NCI-H146 treated with DMSO at 0.1 percent for 48 hours (cell line): ENCODE data around the gene ECHS1.
"Not testable (repeated sequence)": the region's sequence is repeated elsewhere in the genome, so short reads cannot be mapped to it uniquely, and the experiment has no call there.

Experiments
- DNase-seq: peaks from one replicate; lab custom pipeline; 2025; ENCODE audit not compliant: unreplicated experiment; lab: John Stamatoyannopoulos, UW

Gene ECHS1

GRCh38 chr10:133379152-133379800 is 6.1 kb upstream of the ECHS1 start, which contains the start of gene PAOX:
Gene PAOX, plus strand, starts transcription at chr10:133379262. Its CDS starts 55 bp downstream, at chr10:133379317.
- DNase-seq: no peak

DNA sequence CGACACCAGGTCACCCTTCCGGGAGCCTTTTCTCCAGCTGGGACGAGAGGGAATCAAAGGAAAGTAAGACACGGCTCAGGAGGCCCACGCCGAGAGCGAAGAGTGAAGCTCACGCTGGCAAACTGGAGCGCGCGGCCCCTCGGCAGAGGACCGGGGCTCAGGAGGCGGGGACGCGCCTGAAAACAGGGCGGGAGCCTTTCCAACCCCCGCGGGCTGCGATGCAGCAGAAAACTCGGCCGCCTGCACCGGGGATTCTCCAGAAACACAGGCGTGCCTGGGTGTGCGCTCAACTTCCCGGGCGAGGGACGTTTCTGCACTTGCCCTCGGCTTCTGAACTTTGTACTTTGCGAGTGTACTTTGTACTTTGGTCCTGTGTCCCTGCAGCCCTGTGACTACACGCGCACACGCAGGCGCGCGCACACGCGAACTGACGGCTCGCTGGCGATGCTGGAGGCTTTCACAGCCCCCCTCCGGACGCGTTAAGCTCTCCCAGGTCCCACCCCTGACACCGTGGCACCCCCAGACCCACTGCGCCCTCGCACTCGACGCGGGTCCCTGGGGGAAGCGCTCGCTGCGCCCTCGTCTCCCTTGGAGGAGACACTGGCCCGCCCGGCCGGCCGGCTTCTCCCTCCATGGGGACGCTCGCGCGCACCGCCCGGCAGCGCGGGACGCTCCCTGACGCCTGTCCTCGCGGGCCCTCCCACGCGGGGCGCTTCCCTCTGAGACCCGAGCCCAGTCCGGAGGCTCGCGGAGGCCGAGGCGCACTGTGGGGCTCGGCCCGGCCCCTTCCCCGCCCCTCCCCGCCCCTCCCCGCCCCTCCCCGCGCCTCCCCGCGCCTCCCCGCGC is 5.3 kb upstream of the ECHS1 start:
- no peak for DNase-seq

GRCh38 chr10:133377818-133378250 is 4.7 kb upstream of the ECHS1 start:
- DNase-seq: no peak

DNA sequence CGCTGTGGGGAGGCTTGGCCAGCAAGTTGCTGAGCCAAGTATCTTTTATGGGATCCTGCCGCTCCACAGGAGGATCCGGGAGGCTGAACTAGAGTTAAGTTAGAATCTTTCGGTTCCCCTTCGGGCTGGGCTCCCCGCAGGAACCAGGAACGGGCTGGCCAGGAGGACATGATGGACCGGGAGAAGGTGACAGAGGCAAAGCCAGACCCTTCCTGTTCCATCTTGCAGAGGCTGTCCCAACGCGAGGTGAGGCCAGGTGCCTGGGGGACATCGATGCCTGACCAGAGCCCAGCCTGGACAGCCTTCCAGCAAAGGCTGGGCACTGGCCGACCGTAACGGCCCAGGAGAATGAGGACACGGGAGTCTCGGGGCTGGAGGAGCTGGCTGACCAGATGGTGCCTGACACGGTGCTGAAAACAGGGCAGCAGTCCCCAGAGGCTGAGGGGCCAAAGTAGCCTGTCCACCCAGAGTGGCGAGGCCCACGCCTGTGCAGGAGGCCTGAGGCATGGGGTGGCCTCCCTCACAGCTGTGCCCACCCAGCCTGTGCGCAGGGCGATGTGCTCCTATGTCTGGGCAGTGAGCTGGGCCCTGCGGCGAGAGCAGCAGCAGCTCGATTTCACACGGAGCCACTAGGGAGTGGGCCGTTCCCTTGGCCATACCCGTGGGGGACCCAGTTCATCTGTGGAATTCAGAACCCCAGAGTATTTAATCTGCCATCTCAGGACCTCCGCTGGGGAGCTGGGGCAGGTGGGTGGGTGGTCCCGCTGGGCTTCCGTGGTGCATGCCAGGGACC is 4.1 kb upstream of the ECHS1 start:
- DNase-seq: no peak

DNA sequence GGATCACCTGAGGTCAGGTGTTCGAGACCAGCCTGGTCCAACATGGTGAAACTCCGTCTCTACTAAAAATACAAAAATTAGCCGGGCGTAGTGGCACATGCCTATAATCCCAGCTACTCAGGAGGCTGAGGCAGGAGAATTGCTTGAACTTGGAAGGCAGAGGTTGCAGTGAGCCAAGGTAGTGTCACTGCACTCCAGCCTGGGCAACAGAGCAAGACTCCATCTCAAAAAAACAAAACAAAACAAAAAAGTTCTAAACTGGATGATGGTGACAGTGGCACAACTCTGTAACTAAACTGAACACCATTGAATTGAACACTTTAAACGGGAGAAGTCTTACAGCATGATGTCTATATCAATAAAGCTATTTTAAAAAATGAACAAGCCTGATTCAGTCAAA is 3.0 kb upstream of the ECHS1 start:
- DNase-seq: not testable (repeated sequence)

GRCh38 chr10:133375357-133376115 is 2.4 kb upstream of the ECHS1 start:
- DNase-seq: no peak

- DNase-seq: no peak
Observed at GRCh38 chr10:133372507-133372906, 647 bp downstream of the ECHS1 start.

GRCh38 chr10:133370030-133370786 is 2.9 kb downstream of the ECHS1 start:
- DNase-seq: no peak

DNA sequence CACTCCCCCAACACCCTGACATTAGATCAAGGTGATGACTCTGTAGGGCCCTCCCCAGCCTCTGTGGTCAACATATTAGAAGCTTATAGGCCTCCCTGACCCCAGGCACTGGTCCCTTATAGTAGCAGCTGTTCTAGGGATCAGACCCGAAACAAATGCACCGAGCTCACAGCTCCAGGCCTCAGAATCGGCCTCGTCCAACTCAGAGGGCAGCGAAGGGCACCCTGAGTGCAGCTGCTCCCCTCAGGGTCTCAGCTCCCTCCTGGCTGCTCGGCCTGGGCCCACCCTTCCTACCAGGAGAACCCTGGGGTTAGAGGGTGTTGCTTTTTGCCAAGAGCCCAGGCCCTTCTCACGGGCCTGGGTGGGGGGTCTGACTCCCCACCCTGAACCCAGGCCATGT is 5.0 kb downstream of the ECHS1 start:
- DNase-seq: no peak

DNA sequence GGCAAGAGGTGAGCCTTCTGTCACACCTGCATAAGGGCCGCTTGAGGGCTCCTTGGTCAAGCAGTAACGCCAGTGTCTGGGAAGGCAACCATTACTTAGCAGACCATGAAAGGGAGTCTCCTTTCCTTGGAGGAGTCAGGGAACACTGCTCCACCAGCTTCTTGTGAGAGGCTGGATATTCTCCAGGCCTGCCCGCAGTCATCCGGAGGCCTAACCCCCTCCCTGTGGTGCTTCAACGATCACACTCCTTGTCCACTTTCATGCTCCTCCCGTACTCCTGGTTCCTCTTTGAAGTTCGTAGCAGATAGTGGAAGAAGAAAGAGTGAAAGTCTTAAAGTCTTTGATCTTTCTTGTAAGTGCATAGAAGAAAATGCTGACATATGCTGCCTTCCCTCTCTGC is 5.7 kb downstream of the ECHS1 start:
- DNase-seq: not testable (repeated sequence)

- no peak for DNase-seq
Observed at GRCh38 chr10:133366751-133367150, 6.4 kb downstream of the ECHS1 start.

- DNase-seq: no peak
Observed at GRCh38 chr10:133366130-133366478, 7.0 kb downstream of the ECHS1 start.

- DNase-seq: no peak
Observed at GRCh38 chr10:133365461-133366129, 7.6 kb downstream of the ECHS1 start.

DNA sequence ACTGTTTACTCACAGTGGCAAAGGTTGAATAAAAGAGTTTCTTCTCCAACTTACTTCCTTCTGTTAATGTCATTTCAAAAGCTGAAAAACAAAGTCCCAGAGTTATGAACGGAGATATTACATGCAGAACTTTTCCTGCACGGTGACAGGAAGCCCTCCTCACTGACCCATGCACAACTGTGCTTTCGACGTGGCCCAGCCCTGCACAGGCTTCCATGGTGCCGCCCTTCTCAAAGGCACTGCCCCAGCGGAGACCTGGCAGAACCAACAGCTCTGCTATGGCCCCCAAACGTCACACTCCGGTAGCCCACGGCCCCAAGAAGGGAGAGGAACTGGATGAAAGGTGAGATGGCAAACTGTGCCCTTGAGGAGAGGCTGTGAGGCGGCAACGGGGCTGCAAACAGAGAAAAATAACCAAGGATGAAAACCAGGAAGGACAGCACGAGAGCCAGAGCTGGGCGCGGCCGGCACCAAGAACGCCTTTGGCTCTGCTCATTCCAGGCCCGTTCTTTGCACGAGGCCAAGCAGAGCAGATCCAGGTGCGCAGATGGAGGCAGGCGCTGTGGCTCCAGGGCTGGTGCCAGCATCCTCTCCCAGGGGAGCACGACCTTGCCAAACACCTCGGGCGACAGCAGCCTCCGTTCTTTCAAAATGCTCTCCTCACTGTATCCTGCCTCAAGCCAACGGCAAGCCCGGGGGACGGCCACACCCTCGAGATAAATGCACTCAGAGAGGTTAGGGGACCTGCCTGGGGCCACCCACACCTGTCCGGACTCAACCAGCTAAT is 8.3 kb downstream of the ECHS1 start:
- no peak for DNase-seq

GRCh38 chr10:133362846-133363245 is 10.3 kb downstream of the ECHS1 start:
- DNase-seq: no peak

DNA sequence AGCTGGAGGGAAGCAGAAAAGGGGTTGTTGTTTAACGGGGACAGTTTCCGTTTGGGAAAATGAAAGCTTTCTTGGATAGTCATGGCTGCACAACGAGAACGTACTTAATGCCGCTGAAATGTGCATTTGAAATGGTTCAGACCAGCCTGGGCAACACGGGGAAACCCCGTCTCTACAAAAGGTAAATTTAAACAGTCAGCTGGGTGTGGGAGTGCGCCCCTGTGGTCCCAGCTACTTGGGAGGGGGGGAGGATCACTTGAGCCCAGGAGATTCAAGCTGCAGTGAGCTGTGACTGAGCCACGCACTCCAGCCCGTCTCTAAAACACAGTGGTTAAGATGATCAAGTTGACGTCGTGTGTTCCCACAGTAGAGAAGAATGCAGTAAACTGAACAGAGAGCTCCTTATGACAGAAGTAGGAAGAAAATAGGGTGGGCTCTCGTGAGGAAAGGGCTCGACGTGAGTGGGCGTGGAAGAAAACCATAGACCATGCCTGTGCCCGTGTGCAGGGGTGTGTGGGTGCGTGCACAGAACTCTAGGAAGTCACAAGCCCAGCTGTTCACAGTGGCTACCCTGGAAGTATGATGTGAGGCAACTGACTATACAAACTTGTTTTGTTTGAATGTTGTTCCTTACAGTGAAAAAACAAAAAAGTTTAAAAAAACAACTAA is 11.2 kb downstream of the ECHS1 start:
- DNase-seq: no peak

DNA sequence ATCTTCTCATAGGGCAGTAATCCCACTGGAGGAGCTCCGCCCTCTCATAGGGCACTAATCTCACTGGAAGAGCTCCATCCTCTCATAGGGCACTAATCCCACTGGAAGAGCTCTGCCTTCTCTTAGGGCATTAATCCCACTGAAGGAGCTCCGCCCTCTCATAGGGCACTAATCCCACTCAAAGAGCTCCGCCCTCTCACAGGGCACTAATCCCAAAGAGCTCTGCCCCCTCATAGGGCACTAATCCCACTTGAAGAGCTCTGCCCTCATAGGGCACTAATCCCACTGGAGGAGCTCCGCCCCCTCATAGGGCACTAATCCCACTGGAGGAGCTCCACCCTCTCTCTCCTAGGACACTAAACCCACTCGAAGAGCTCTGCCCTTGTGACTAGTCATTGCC is 11.9 kb downstream of the ECHS1 start:
- no peak for DNase-seq

DNA sequence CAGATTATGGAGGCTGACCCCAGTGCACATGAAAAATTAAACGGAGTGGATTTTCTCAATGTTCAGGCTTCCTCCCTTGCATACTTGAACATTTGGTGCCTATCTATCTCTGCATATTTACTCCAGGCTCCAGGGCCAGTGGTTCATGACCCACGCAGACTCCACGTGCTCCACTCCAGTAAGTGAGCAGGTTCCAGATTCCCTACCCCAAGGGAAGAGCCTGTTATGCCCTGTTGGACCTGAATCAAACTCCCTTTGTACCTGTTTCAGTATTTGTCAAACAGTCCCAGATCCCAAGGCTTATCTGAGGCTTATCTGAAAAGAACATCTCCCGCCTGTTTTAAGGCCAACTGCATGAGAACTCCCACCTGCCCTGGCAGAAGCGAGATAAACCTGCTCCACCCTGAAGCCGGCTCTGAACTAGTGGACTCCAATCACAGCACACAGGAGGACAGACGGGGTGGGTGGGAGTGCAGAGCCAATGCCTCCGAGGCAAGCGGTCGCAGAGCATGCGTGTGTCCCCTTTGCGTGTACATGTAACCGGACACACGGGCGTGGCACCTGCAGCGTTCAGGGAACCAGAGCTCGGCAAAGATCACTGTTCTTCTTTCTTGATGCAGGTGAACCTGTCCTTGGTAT is 13.1 kb downstream of the ECHS1 start:
- no peak for DNase-seq
